WERI-Rb-1 (cell line): ENCODE measurements around the gene PMAIP1.

Source experiments
- DNase-seq: peaks from one replicate; pipeline ENCODE4 v3.0.0-alpha.2; 2020
- H3K27ac ChIP-seq: fragments of 250-450 bp; sonication (Bioruptor Pico); 2 replicates; pipeline ENCODE4 v1.5.1; 2020; ENCODE audit warnings: mild to moderate bottlenecking, moderate library complexity
- H3K27me3 ChIP-seq: fragments of 250-450 bp; sonication (Bioruptor Pico); 2 replicates; pipeline ENCODE4 v1.5.1; 2021; ENCODE audit warnings: mild to moderate bottlenecking, low read depth, moderate library complexity; ENCODE audit not compliant: insufficient read depth, severe bottlenecking
- H3K36me3 ChIP-seq: fragments of 250-450 bp; sonication (Bioruptor Pico); 2 replicates; pipeline ENCODE4 v1.5.1; 2020; ENCODE audit warnings: mild to moderate bottlenecking, moderate library complexity
- H3K4me3 ChIP-seq: 2 replicates; pipeline ENCODE4 v1.5.1; 2011; ENCODE audit warnings: low read depth, mild to moderate bottlenecking, control low read depth, low read length
- H3K9me3 ChIP-seq: fragments of 250-450 bp; sonication (Bioruptor Pico); 2 replicates; pipeline ENCODE4 v1.5.1; 2021; ENCODE audit warnings: mild to moderate bottlenecking, moderate library complexity; ENCODE audit not compliant: severe bottlenecking
- CTCF ChIP-seq: IDR thresholded peaks from 2 replicates; pipeline ENCODE4 v1.5.1; 2011; ENCODE audit warnings: low read depth, mild to moderate bottlenecking, control low read depth, inconsistent platforms, low read length

Gene PMAIP1

DNA sequence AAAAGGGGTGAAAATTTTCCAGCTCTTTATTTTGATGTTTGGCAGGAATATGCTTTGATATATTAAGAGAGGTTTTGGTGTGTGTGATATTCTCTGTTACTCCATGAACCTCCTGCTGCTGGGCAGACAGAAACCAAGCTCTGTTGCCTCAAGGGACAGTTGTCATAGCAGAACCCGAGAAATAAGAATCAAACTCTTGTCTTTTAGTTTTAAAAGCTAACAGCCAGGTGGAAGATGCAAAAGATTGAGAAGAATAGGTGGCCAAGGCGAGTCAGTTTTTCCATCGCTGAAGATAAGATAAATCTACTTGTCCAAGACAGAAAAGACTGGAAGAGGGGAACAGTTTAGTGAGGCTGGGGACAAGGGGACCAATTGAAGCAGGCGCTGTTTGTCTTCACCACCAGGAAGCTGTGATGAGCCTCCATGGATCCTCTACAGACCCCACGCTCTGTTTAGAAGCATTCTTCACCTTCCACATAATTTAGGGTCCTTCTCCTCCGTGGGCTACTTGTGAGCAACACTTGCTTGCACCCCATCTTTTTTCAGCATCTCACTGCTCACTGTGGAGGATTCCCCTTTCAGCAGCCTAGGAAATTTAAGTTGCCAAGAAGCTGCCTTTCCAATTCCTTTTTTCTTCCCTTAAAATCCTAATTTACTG is 23.9 kb downstream of the PMAIP1 start:
- Histone ChIP-seq H3K36me3 (no peaks in the 10 kb centered on the region), H3K27me3 (no peaks in the 10 kb centered on the region), H3K4me3 (no peak overlapping the region), H3K27ac (no peak overlapping the region), H3K9me3 (no peaks in the 10 kb centered on the region)
- no peak for DNase-seq
- no peak for TF ChIP-seq CTCF

DNA sequence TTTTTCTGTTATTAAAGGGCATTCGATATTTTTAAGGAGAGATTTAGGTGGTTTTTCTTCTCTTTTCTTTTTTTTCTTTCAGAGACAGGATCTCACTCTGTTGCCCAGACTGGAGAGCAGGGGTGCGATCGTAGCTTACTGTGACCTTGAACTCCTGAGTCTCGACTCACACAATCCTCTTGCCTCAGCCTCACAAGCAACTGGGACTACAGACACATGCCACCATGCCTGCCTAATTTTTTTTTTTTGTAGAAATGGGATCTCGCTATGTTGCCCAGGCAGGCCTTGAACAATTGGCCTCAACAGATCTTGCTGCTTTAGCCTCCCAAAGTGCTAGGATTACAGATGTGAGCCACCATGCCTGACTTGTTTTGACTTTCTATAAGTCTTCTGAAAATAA is 26.3 kb downstream of the PMAIP1 start:
- DNase-seq: no peak
- H3K36me3 ChIP-seq: no peaks in the 10 kb centered on the region
- no peaks in the 10 kb centered on the region for H3K27me3 ChIP-seq

GRCh38 chr18:59927246-59927825 is 27.5 kb downstream of the PMAIP1 start:
- no peak for TF ChIP-seq CTCF
- no peak overlapping the region for H3K27ac ChIP-seq
- no peaks in the 10 kb centered on the region for H3K27me3 ChIP-seq
- no peaks in the 10 kb centered on the region for H3K9me3 ChIP-seq
- H3K36me3 ChIP-seq: no peaks in the 10 kb centered on the region
- H3K4me3 ChIP-seq: no peak overlapping the region
- no peak for DNase-seq

More for the DNA sequence above, 26.3 kb downstream of the PMAIP1 start:
- Histone ChIP-seq H3K9me3 (no peaks in the 10 kb centered on the region), H3K4me3 (no peak overlapping the region), H3K27ac (no peak overlapping the region)
- TF ChIP-seq CTCF: no peak

DNA sequence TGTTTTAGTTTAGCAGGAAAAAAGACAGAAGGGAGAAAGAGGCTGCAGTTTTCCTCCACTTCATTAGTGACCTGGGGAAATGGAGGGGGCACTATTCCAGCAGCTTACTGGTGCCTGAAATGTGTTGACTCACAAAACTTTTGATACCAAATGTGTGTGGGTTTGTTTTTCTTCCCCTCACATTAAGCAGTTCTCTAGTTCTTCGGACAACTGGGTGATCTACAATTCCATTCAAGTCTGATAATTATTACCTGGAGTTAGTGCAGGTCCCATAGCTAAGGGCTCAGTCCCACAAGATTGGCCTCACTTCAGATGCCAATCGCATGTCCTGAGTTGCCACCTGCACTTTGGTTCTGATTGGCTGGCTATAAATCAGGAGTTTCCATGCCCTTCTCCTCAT is 28.4 kb downstream of the PMAIP1 start:
- H3K4me3 ChIP-seq: no peak overlapping the region
- no peak overlapping the region for H3K27ac ChIP-seq
- DNase-seq: no peak
- no peaks in the 10 kb centered on the region for H3K27me3 ChIP-seq
- no peak for TF ChIP-seq CTCF
- no peaks in the 10 kb centered on the region for H3K9me3 ChIP-seq
- H3K36me3 ChIP-seq: no peaks in the 10 kb centered on the region

DNA sequence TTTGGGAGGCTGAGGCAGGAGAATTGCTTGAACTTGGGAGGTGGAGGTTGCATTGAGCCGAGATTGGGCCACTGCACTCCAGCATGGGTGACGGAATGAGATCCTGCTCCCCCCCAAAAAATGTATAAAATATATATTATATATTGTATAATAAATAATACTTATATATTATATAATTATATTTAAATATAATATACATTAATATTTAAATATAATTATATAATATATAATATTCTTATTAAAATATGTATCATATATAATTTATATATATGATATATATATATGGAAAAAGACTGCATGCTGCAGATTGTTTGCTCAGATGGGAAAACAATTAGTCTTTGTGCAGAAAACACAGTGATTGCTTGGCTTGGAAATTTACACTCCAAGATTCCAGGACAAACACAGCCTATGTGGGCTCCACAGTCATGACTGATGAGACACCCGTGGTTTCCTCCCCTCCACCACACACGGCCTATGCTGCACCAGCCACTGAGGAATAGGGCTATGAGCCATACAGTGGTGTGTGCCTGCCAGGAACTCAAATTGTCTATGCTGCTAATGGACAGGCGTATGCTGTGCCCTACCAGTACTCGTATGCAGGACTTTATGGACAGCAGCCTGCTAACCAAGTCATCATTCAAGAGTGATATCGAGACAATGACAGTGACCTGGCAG is 30.0 kb downstream of the PMAIP1 start:
- no peaks in the 10 kb centered on the region for H3K9me3 ChIP-seq
- H3K27ac ChIP-seq: no peak overlapping the region
- no peak overlapping the region for H3K4me3 ChIP-seq
- TF ChIP-seq CTCF: no peak
- no peaks in the 10 kb centered on the region for H3K36me3 ChIP-seq
- no peaks in the 10 kb centered on the region for H3K27me3 ChIP-seq
- no peak for DNase-seq

GRCh38 chr18:59932401-59932800 is 32.6 kb downstream of the PMAIP1 start:
- H3K27ac ChIP-seq: no peak overlapping the region
- H3K27me3 ChIP-seq: no peaks in the 10 kb centered on the region
- TF ChIP-seq CTCF: no peak
- no peaks in the 10 kb centered on the region for H3K9me3 ChIP-seq
- DNase-seq: no peak
- no peaks in the 10 kb centered on the region for H3K36me3 ChIP-seq
- H3K4me3 ChIP-seq: no peak overlapping the region
